ENCODE results near the gene DYNLT4.
"Not testable (repeated sequence)": the region's sequence is repeated elsewhere in the genome, so short reads cannot be mapped to it uniquely, and the experiment has no call there.

Gene DYNLT4

GRCh38 chr1:44828003-44828651 is 21.0 kb upstream of the DYNLT4 start:
- no peak for DNase-seq

GRCh38 chr1:44827197-44828002 is 20.2 kb upstream of the DYNLT4 start:
- DNase-seq = no peak

GRCh38 chr1:44826375-44827196 is 19.4 kb upstream of the DYNLT4 start:
- no peak for DNase-seq

- not testable (repeated sequence) for DNase-seq
These were observed 17.2 kb upstream of the DYNLT4 start for GRCh38 chr1:44824392-44824791.

GRCh38 chr1:44822981-44823451 is 15.9 kb upstream of the DYNLT4 start:
- no peak for DNase-seq

GRCh38 chr1:44822131-44822701 is 15.1 kb upstream of the DYNLT4 start:
- no peak for DNase-seq

- no peak for DNase-seq
These were observed 14.1 kb upstream of the DYNLT4 start for GRCh38 chr1:44821240-44821715.

GRCh38 chr1:44820328-44821239 is 13.4 kb upstream of the DYNLT4 start:
- no peak for DNase-seq

- DNase-seq = no peak
These were observed 12.6 kb upstream of the DYNLT4 start for GRCh38 chr1:44819608-44820327.

- no peak for DNase-seq
These were observed 12.1 kb upstream of the DYNLT4 start for GRCh38 chr1:44819196-44819607.

- DNase-seq = no peak
These were observed 10.8 kb upstream of the DYNLT4 start for GRCh38 chr1:44817771-44818495.

- no peak for DNase-seq
These were observed 10.2 kb upstream of the DYNLT4 start for GRCh38 chr1:44817307-44817706.

- DNase-seq = not testable (repeated sequence)
These were observed 8.8 kb upstream of the DYNLT4 start for GRCh38 chr1:44815926-44816325.

- no peak for DNase-seq
These were observed 5.8 kb upstream of the DYNLT4 start for GRCh38 chr1:44812822-44813543.

GRCh38 chr1:44811234-44811633 is 4.1 kb upstream of the DYNLT4 start:
- no peak for DNase-seq

- DNase-seq = not testable (repeated sequence)
These were observed 3.6 kb upstream of the DYNLT4 start for GRCh38 chr1:44810762-44811105.

- no peak for DNase-seq
These were observed 3.1 kb upstream of the DYNLT4 start for GRCh38 chr1:44810101-44810761.

GRCh38 chr1:44808938-44809917 is 2.1 kb upstream of the DYNLT4 start:
- DNase-seq = no peak

All from DMS79 (cell line).